HG02610 (cell line): ENCODE results near the gene TIGD6.
"Not testable (repeated sequence)": the region's sequence is repeated elsewhere in the genome, so short reads cannot be mapped to it uniquely, and the experiment has no call there.

ENCODE experiments used
- ATAC-seq: cut with Tn5 transposase; IDR thresholded peaks from one replicate; pipeline ENCODE4 v1.9.1; 2021; ENCODE audit warnings: mild to moderate bottlenecking, moderate library complexity; ENCODE audit not compliant: unreplicated experiment

TIGD6 gene

GRCh38 chr5:150000256-150000989, at the start of gene TIGD6, which contains the start of gene HMGXB3:
TIGD6 (minus strand) TSS chr5:150000654; CDS start chr5:149996348, 4,306 bp downstream.
HMGXB3 (plus strand) TSS chr5:150000739; CDS start chr5:150004853, 4,114 bp downstream.
- peak; percentile 91 for ATAC-seq

GRCh38 chr5:150046031-150046430, 45.6 kb upstream of the TIGD6 start:
- ATAC-seq, result no peak

- no peak for ATAC-seq
Observed at GRCh38 chr5:150045549-150045948, 45.1 kb upstream of the TIGD6 start.

- no peak for ATAC-seq
Observed at GRCh38 chr5:150044712-150045111, 44.3 kb upstream of the TIGD6 start.

GRCh38 chr5:150044329-150044681, 43.9 kb upstream of the TIGD6 start:
- ATAC-seq, result no peak

- ATAC-seq, result no peak
Observed at GRCh38 chr5:150043657-150044328, 43.3 kb upstream of the TIGD6 start.

GRCh38 chr5:150042459-150042858, 42.0 kb upstream of the TIGD6 start:
- ATAC-seq, result no peak

- ATAC-seq, result no peak
Observed at GRCh38 chr5:150038547-150038946, 38.1 kb upstream of the TIGD6 start.

- ATAC-seq, result no peak
Observed at GRCh38 chr5:150036513-150036912, 36.1 kb upstream of the TIGD6 start.

- ATAC-seq, result peak; percentile 90
Observed at GRCh38 chr5:150035139-150035895, 34.9 kb upstream of the TIGD6 start.

- no peak for ATAC-seq
Observed at GRCh38 chr5:150034662-150035061, 34.2 kb upstream of the TIGD6 start.

GRCh38 chr5:150033334-150033733, 32.9 kb upstream of the TIGD6 start:
- no peak for ATAC-seq

GRCh38 chr5:150028047-150028446, 27.6 kb upstream of the TIGD6 start:
- ATAC-seq, result not testable (repeated sequence)

GRCh38 chr5:150026682-150027172, 26.3 kb upstream of the TIGD6 start:
- ATAC-seq, result no peak

GRCh38 chr5:150024346-150024984, 24.0 kb upstream of the TIGD6 start:
- no peak for ATAC-seq

GRCh38 chr5:150023136-150023535, 22.7 kb upstream of the TIGD6 start:
- no peak for ATAC-seq

GRCh38 chr5:150022681-150023080, 22.2 kb upstream of the TIGD6 start:
- ATAC-seq, result no peak

- ATAC-seq, result no peak
Observed at GRCh38 chr5:150022158-150022531, 21.7 kb upstream of the TIGD6 start.

GRCh38 chr5:150021491-150022157, 21.2 kb upstream of the TIGD6 start:
- ATAC-seq, result no peak

- ATAC-seq, result no peak
Observed at GRCh38 chr5:150020249-150020648, 19.8 kb upstream of the TIGD6 start.
